C1 segment of cervical spinal cord (tissue), 14 donors: ENCODE measurements around the gene CAPZB.

Source experiments
- DNase-seq, 14 donors: peaks; one replicate each; lab custom pipeline; 2025; lab: John Stamatoyannopoulos, UW

The CAPZB gene

GRCh38 chr1:19448491-19449439 is 36.6 kb downstream of the CAPZB start:
- peak in 8 of 14 donors; percentile 15 to 55 (median 41) for DNase-seq

- no peak for DNase-seq
Observed at GRCh38 chr1:19447550-19447949, 37.8 kb downstream of the CAPZB start.

GRCh38 chr1:19445417-19446342 is 39.7 kb downstream of the CAPZB start:
- peak in 3 of 14 donors; percentile 17 to 28 (median 27) for DNase-seq

- DNase-seq: no peak
Observed at GRCh38 chr1:19444296-19445021, 40.9 kb downstream of the CAPZB start.

- DNase-seq: no peak
Observed at GRCh38 chr1:19443326-19443725, 42.0 kb downstream of the CAPZB start.

GRCh38 chr1:19442154-19443096 is 42.9 kb downstream of the CAPZB start:
- peak in 4 of 14 donors; percentile 10 to 34 (median 27) for DNase-seq

GRCh38 chr1:19441048-19441780 is 44.1 kb downstream of the CAPZB start:
- DNase-seq: peak in 5 of 14 donors; percentile 12 to 74 (median 27)

- DNase-seq: peak in 7 of 14 donors; percentile 25 to 62 (median 52)
Observed at GRCh38 chr1:19439464-19440171, 45.7 kb downstream of the CAPZB start.

GRCh38 chr1:19438516-19439195 is 46.7 kb downstream of the CAPZB start:
- DNase-seq: no peak

GRCh38 chr1:19437891-19438294 is 47.4 kb downstream of the CAPZB start:
- no peak for DNase-seq

GRCh38 chr1:19436716-19437476 is 48.4 kb downstream of the CAPZB start:
- peak in 6 of 14 donors; percentile 22 to 54 (median 42) for DNase-seq

GRCh38 chr1:19435851-19436455 is 49.4 kb downstream of the CAPZB start:
- DNase-seq: no peak

GRCh38 chr1:19435181-19435580 is 50.2 kb downstream of the CAPZB start:
- DNase-seq: peak in 2 of 14 donors; percentile 16 to 27

GRCh38 chr1:19433719-19433998 is 51.7 kb downstream of the CAPZB start:
- no peak for DNase-seq

- no peak for DNase-seq
Observed at GRCh38 chr1:19432943-19433718, 52.2 kb downstream of the CAPZB start.
